K562 (cell line): ENCODE results near the gene CBX4. TPM values are rescaled to one million over a fixed set of nuclear protein-coding genes. Genes with fewer than 3 reads are reported as not detected.

Experiments used
- ATAC-seq: fragments of 200-7000 bp; cut with Tn5 transposase; 3 replicates; pipeline ENCODE4 v1.9.1; 2020; ENCODE audit warnings: moderate library complexity
- BruUV-seq: library from RNA; stranded (reverse); fragments of 400-500 nt; replicated peaks from 2 replicates; lab custom pipeline; 2021; lab: Mats Ljungman, UMichigan
- CTCF ChIA-PET: fragments of 300-600 bp; formaldehyde crosslinking; extraction: SDS; loops from one replicate; lab custom pipeline; 2021; ENCODE audit warnings: low intra/inter-chr PET ratio; lab: Yijun Ruan, JAX
- POLR2A ChIA-PET: fragments of 300-600, 350-650 bp; sonication (Branson Sonifier 250); formaldehyde crosslinking; extraction: SDS; loops from one replicate; lab custom pipeline; 2021; ENCODE audit warnings: antibody characterized with exemption, inconsistent platforms; lab: Yijun Ruan, JAX
- DNase-seq, 4 experiments: peaks; one replicate each; pipeline versions ENCODE4 v3.0.0 to v3.0.0-alpha.2; 2011 to 2018; ENCODE audit warnings: low spot score in 3 of 4, mixed read lengths in 3 of 4; ENCODE audit errors: extremely low read depth in 1 of 4
- FAIRE-seq: peaks from 2 replicates; lab custom pipeline; 2011; peaks lifted over from hg19 to GRCh38; lab: Jason Lieb, UNC
- H2AFZ ChIP-seq: 2 replicates; pipeline ENCODE4 v1.6.0; 2011; ENCODE audit warnings: low read depth, low read length, control low read depth, inconsistent platforms
- H3K27ac ChIP-seq: fragments of 200-600 bp; 3 replicates; pipeline ENCODE4 v1.8.0; 2011; ENCODE audit warnings: low read depth, mild to moderate bottlenecking, control low read depth, inconsistent platforms, low read length, moderate library complexity, mixed read lengths; ENCODE audit errors: extremely low read depth
- H3K27me3 ChIP-seq, 2 experiments: fragments of 300-600 bp in 1 of 2; 2 replicates in 1 of 2; 3 replicates in 1 of 2; pipeline versions ENCODE4 v1.6.0 to v1.8.0; 2011; ENCODE audit warnings: inconsistent platforms in 2 of 2, low read length in 2 of 2, mild to moderate bottlenecking in 1 of 2, mixed read lengths in 1 of 2, moderate library complexity in 1 of 2; ENCODE audit not compliant: control insufficient read depth in 2 of 2, insufficient read depth in 2 of 2
- H3K36me3 ChIP-seq: fragments of 300-600 bp; 3 replicates; pipeline ENCODE4 v1.8.0; 2011; ENCODE audit warnings: mild to moderate bottlenecking, low read length, inconsistent platforms; ENCODE audit not compliant: control insufficient read depth, insufficient read depth
- H3K4me1 ChIP-seq, 2 experiments: fragments of 200-600 bp in 1 of 2; replicated peaks in 1 of 2; 2 replicates in 1 of 2; 3 replicates in 1 of 2; pipeline versions ENCODE4 v1.5.1 to v1.8.0; 2011; ENCODE audit warnings: inconsistent platforms in 2 of 2, low read length in 2 of 2, mild to moderate bottlenecking in 1 of 2, mixed read lengths in 1 of 2, moderate library complexity in 1 of 2; ENCODE audit not compliant: control insufficient read depth in 2 of 2, insufficient read depth in 2 of 2
- H3K4me2 ChIP-seq: 2 replicates; pipeline ENCODE4 v1.6.1; 2011; ENCODE audit warnings: low read length, control low read depth, inconsistent platforms, mixed read lengths; ENCODE audit not compliant: insufficient read depth
- H3K4me3 ChIP-seq: fragments of 200-600 bp; sonication (generic), shearing (Covaris generic); 2 replicates; pipeline ENCODE4 v1.5.1; 2016; ENCODE audit warnings: control low read depth, inconsistent platforms
- H3K79me2 ChIP-seq: fragments of 200-600 bp; 3 replicates; pipeline ENCODE4 v1.8.0; 2011; ENCODE audit warnings: low read length, inconsistent platforms; ENCODE audit not compliant: control insufficient read depth, insufficient read depth
- H3K9ac ChIP-seq, 2 experiments: 2 replicates each; pipeline versions ENCODE4 v1.6.0 to v1.6.1; 2011; ENCODE audit warnings: low read depth in 2 of 2, low read length in 2 of 2, control low read depth in 1 of 2, inconsistent platforms in 1 of 2, mild to moderate bottlenecking in 1 of 2, mixed read lengths in 1 of 2; ENCODE audit not compliant: insufficient read depth in 1 of 2
- H3K9me1 ChIP-seq: one replicate; pipeline ENCODE4 v1.6.0; 2011; ENCODE audit warnings: inconsistent platforms, mild to moderate bottlenecking, low read length, moderate library complexity; ENCODE audit not compliant: control insufficient read depth, insufficient read depth
- H3K9me3 ChIP-seq: replicated peaks from 2 replicates; pipeline ENCODE4 v1.5.1; 2011; ENCODE audit warnings: low read depth, low read length, inconsistent platforms; ENCODE audit not compliant: control insufficient read depth, insufficient read depth
- H4K20me1 ChIP-seq: replicated peaks from 2 replicates; pipeline ENCODE4 v1.6.1; 2011; ENCODE audit warnings: low read length, inconsistent platforms, mixed read lengths; ENCODE audit not compliant: control insufficient read depth, insufficient read depth
- ATF7 ChIP-seq: fragments of 450-650 bp; IDR thresholded peaks from 2 replicates; pipeline ENCODE4 v1.7.1; 2014; ENCODE audit warnings: mild to moderate bottlenecking, moderate library complexity
- EP400 ChIP-seq: fragments of 450-650 bp; IDR thresholded peaks from 2 replicates; pipeline ENCODE4 v1.6.1; 2017; ENCODE audit warnings: antibody characterized with exemption, mild to moderate bottlenecking, moderate library complexity
- ESRRB ChIP-seq: fragments of 250-450 bp; sonication (Bioruptor Pico); IDR thresholded peaks from 2 replicates; pipeline ENCODE4 v1.5.0; 2020; ENCODE audit warnings: mild to moderate bottlenecking, moderate library complexity, borderline replicate concordance
- FOXP1 ChIP-seq: sonication (generic); formaldehyde crosslinking; IDR thresholded peaks from 2 replicates; pipeline ENCODE4 v1.8.0; 2022; ENCODE audit warnings: mild to moderate bottlenecking, missing genetic modification reagents
- KAT7 ChIP-seq: sonication (generic); formaldehyde crosslinking; IDR thresholded peaks from 2 replicates; pipeline ENCODE4 v1.8.0; 2022; ENCODE audit warnings: missing genetic modification reagents, mild to moderate bottlenecking, borderline replicate concordance
- KLF13 ChIP-seq: fragments of 450-650 bp; IDR thresholded peaks from 2 replicates; pipeline ENCODE4 v1.6.1; 2016; ENCODE audit warnings: missing genetic modification characterization, low read depth, mild to moderate bottlenecking, missing compliant biosample characterization, moderate library complexity, borderline replicate concordance
- MTA2 ChIP-seq: fragments of 450-650 bp; IDR thresholded peaks from 2 replicates; pipeline ENCODE4 v1.6.1; 2016; ENCODE audit warnings: low read depth
- PHF21A ChIP-seq: fragments of 450-650 bp; IDR thresholded peaks from 2 replicates; pipeline ENCODE4 v1.6.1; 2017; ENCODE audit warnings: low read depth, borderline replicate concordance
- RBFOX2 ChIP-seq: fragments of 200-400 bp; formaldehyde crosslinking; IDR thresholded peaks from 2 replicates; pipeline ENCODE4 v1.6.1; 2017; ENCODE audit warnings: low read depth, mild to moderate bottlenecking, low read length, moderate library complexity
- TSC22D4 ChIP-seq: fragments of 450-650 bp; IDR thresholded peaks from 2 replicates; pipeline ENCODE4 v1.6.1; 2016; ENCODE audit warnings: missing genetic modification characterization, missing biosample characterization, control low read depth
- XRCC4 ChIP-seq: IDR thresholded peaks from one replicate; pipeline ENCODE4 v1.6.1; 2011; ENCODE audit not compliant: insufficient read depth, insufficient read length; ENCODE audit errors: extremely low read depth
- ZNF184 ChIP-seq: sonication (generic); formaldehyde crosslinking; IDR thresholded peaks from 2 replicates; pipeline ENCODE4 v1.5.0; 2020; ENCODE audit warnings: missing genetic modification reagents
- ZNF347 ChIP-seq: fragments of 450-650 bp; formaldehyde crosslinking; IDR thresholded peaks from 2 replicates; pipeline ENCODE4 v1.4.0; 2020; ENCODE audit warnings: low read depth, mild to moderate bottlenecking, moderate library complexity
- ZNF740 ChIP-seq, 3 experiments: fragments of 200-800 bp in 1 of 3; sonication (Bioruptor generic) in 1 of 3; sonication (generic) in 1 of 3; formaldehyde crosslinking in 1 of 3; IDR thresholded peaks; 2 replicates each; pipeline versions ENCODE4 v1.6.1 to v1.8.0; 2016 to 2022; ENCODE audit warnings: mild to moderate bottlenecking in 2 of 3, missing compliant biosample characterization in 2 of 3, missing genetic modification characterization in 2 of 3, missing genetic modification reagents in 1 of 3
- WGBS: fragments of 100-300 bp; shearing (Covaris generic); methylation state at CpG from one replicate; pipeline ENCODE4 v1.1.6; 2016; ENCODE audit warnings: low coverage, mixed read lengths; ENCODE audit not compliant: insufficient coverage; ENCODE audit errors: missing lambda C conversion rate; 5-methylcytosine and 5-hydroxymethylcytosine counted together
- in situ Hi-C: fragments of 300-500 bp; cut with MboI; formaldehyde crosslinking; loops from 4 replicates; pipeline ENCODE4 v1.15.0; 2018; ENCODE audit warnings: inconsistent platforms, mixed read lengths
- intact Hi-C: fragments of 100-400 bp; cut with micrococcal nuclease; formaldehyde crosslinking; loops from 2 replicates; pipeline ENCODE4 v1.14.2; 2022
- polyA plus RNA-seq, 8 experiments: library from polyadenylated mRNA; depleted of rRNA in 4 of 8; stranded (reverse) in 5 of 8; unstranded in 3 of 8; fragments of >200 nt; fragmentation: Nextera tagmentation in 2 of 8; fragmentation: Illumina TruSeq in 1 of 8; extraction: Ambion mirVana in 2 of 8; extraction: Trizol in 1 of 8; gene quantifications; 2 replicates each; pipeline versions ENCODE4 v1.2.1 to v1.2.3, GENCODE V29; 2011 to 2014; ENCODE audit warnings: inconsistent platforms in 1 of 8, missing spikeins in 1 of 8
- total RNA-seq, 7 experiments: library from RNA; depleted of rRNA in 6 of 7; stranded (reverse); fragments of >200 nt in 6 of 7; fragmentation: Illumina TruSeq in 2 of 7; extraction: Trizol in 2 of 7; gene quantifications; 2 replicates each; pipeline versions ENCODE4 v1.2.1 to v1.2.3, GENCODE V29; 2011 to 2021; ENCODE audit warnings: low replicate concordance in 1 of 7

The CBX4 gene
- total and polyA plus RNA-seq, 9 of the 15 experiments (the other 6 are each of a cell fraction or from before 2014, with no cell fraction given): 0.98 to 50.5 (median 10.0) TPM

DNA sequence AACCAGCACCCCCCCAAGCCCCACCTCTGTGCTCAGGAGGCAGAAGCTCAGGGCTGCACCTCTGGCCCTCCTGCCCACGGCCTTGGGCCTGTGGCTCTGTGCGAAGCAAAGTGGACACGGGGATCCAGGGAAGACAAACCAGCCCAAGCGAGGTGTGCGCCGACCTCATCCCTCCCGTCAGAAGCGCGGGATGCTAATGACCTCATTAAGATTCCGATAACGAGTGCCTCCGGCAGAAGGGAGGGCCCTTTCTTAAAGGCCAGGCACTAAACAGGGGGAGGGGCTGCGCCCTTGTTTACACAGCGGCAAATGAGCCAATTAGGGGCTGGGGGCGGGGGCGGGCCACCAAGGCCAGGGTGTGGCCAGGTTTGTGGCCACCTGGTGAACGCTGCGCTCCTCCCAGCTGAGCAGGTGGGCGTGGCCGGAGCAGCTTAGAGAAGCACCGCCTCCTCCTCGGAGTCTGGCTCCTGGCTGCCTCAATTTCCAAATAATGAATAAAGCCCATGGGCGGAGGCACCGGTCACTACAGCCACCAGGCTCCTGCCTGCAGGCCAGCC lies 3.2 kb downstream of the CBX4 start (continued):
- TF ChIP-seq ZNF347 (no peak), ATF7 (peak; percentile 95), RBFOX2 (no peak), MTA2 (no peak), TSC22D4 (tag) (no peak), KAT7 (peak; percentile 31; the same call in 1 of the 2 replicates), FOXP1 (CRISPR knock-in tag) (peak; percentile 20; the same call in 1 of the 2 replicates), ESRRB (CRISPR knock-in tag) (no peak), EP400 (no peak), KLF13 (tag) (peak; percentile 66; the same call in 1 of the 2 replicates), ZNF184 (CRISPR knock-in tag) (no peak)

DNA sequence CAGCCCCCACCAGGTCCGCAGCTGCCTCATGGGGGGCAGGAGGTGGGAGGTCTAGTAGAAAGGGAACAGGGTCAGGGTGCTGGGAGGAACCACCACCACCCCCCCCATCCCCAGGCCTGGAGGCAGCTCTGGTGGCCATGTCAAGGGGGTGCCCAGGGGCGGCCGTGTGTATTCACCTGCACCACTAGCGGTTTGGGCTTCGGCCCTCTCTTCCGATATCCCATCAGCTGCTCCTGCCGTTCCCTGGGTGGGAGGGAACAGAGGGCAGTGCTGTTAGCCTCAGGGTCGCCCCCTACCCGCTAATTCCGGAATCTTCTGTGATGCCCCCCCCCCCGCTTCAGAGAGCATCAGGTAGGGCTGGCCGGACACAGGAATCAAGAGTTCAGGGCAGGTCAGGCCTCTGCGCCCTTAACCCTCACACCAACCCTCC lies 3.8 kb downstream of the CBX4 start:
- 48% methylated on average over 11 of the region's 13 CpGs for WGBS
- peak overlapping the region; percentile 55 to 79 for H3K9ac ChIP-seq
- DNase-seq (peak in 2 of 4 experiments; percentile 36 to 43), ATAC-seq (no peak), FAIRE-seq (no peak)
- H3K27me3 ChIP-seq: no peaks in the 10 kb centered on the region
- peaks cover 38% of the 10 kb centered on the region; the same call in 1 of the 3 replicates for H3K36me3 ChIP-seq
- peaks cover 76% of the 10 kb centered on the region for H3K79me2 ChIP-seq
- intact Hi-C loops: loop anchor here (5.0 to 10.0 kb wide), 2 partner anchors 38 to 91 kb away; partner anchors contain the start of gene CBX8
- peak overlapping the region; percentile 77 for H3K27ac ChIP-seq
- BruUV-seq: no TSS peak
- H4K20me1 ChIP-seq: peaks cover 21% of the 10 kb centered on the region
- ChIA-PET POLR2A (interaction anchor here (0.5 to 17.8 kb wide), 25 partner anchors 10 to 332 kb away, joined by 3 to 386 read pairs (median 4); partner anchors contain the start of gene CBX8), CTCF (interaction anchor here (0.6 to 2.2 kb wide), 6 partner anchors 28 to 94 kb away, joined by 4 to 18 read pairs (median 4); partner anchors contain the start of gene CBX8)
- in situ Hi-C loops: loop anchor here (5.0 kb wide), 1 partner anchor 33 kb away; no protein-coding TSS in a partner anchor
- peaks cover 4% of the 10 kb centered on the region for H3K9me1 ChIP-seq
- no peak overlapping the region for H2AFZ ChIP-seq
- peak overlapping the region; percentile 88 for H3K4me2 ChIP-seq
- peak overlapping the region; percentile 32 for H3K4me3 ChIP-seq
- H3K9me3 ChIP-seq: no peaks in the 10 kb centered on the region
- H3K4me1 ChIP-seq: peaks cover 46 to 87% of the 10 kb centered on the region in 2 experiments
- TF ChIP-seq ZNF740 (CRISPR knock-in tag; IDR thresholded peaks at IDR 0.05) (peak; percentile 76), ZNF740 (tag; IDR thresholded peaks at IDR 0.05) (peak in 1 of 2 experiments; percentile 90; a peak in 2 of 4 replicates), PHF21A (no peak), XRCC4 (no peak)
